WTC11 (cell line): ENCODE measurements around the gene TRAPPC10.

Source experiments
- CTCF ChIP-seq: fragments of 200-600 bp; IDR thresholded peaks from 2 replicates; pipeline ENCODE4 v1.8.0; 2022; ENCODE audit warnings: antibody characterized with exemption
- ZNF263 ChIP-seq: sonication (generic); formaldehyde crosslinking; IDR thresholded peaks from 2 replicates; pipeline ENCODE4 v1.8.1; 2022; ENCODE audit warnings: low read depth, mild to moderate bottlenecking, moderate library complexity, missing genetic modification reagents

GRCh38 chr21:43969115-43969444, 43.0 kb upstream of the TRAPPC10 start:
- TF ChIP-seq CTCF (no peak), ZNF263 (CRISPR knock-in tag) (no peak)
